ENCODE results near the gene ZBTB20.

The ZBTB20 gene

GRCh38 chr3:114799816-114800215 lies 347.3 kb downstream of the ZBTB20 start:
- no peak for DNase-seq (ENCODE audit: low read depth in 1 of 2, low spot score in 1 of 2)
- H3K27ac ChIP-seq (replicated peaks), result no peak overlapping the region
- TF ChIP-seq POLR2AphosphoS5 (IDR thresholded peaks at IDR 0.05; ENCODE audit: low read depth), result no peak
- TF ChIP-seq CTCF (IDR thresholded peaks at IDR 0.05; ENCODE audit: insufficient read depth, low read length), result no peak
- no peak for TF ChIP-seq SPI1 (IDR thresholded peaks at IDR 0.05; ENCODE audit: borderline replicate concordance, low read depth)
- TF ChIP-seq REST (IDR thresholded peaks at IDR 0.05; ENCODE audit: insufficient replicate concordance, low read depth), result no peak
- no peak overlapping the region for H3K4me3 ChIP-seq (replicated peaks; ENCODE audit: insufficient read depth, low read length)
- H3K27me3 ChIP-seq (ENCODE audit: insufficient read depth, poor library complexity, severe bottlenecking), result no peaks in the 10 kb centered on the region

- Histone ChIP-seq H3K27ac (replicated peaks) (no peak overlapping the region), H3K4me3 (replicated peaks; ENCODE audit: insufficient read depth, low read length) (no peak overlapping the region), H3K27me3 (ENCODE audit: insufficient read depth, poor library complexity, severe bottlenecking) (no peaks in the 10 kb centered on the region)
- TF ChIP-seq CTCF (IDR thresholded peaks at IDR 0.05; ENCODE audit: insufficient read depth, low read length) (no peak), REST (IDR thresholded peaks at IDR 0.05; ENCODE audit: insufficient replicate concordance, low read depth) (no peak), POLR2AphosphoS5 (IDR thresholded peaks at IDR 0.05; ENCODE audit: low read depth) (no peak)
- no peak for DNase-seq (ENCODE audit: low read depth in 1 of 2, low spot score in 1 of 2)
These were observed 350.3 kb downstream of the ZBTB20 start for GRCh38 chr3:114796796-114797195.

GRCh38 chr3:114794894-114795630 lies 352.0 kb downstream of the ZBTB20 start:
- DNase-seq (ENCODE audit: low read depth in 1 of 2, low spot score in 1 of 2), result no peak
- Histone ChIP-seq H3K27me3 (ENCODE audit: insufficient read depth, poor library complexity, severe bottlenecking) (no peaks in the 10 kb centered on the region), H3K27ac (replicated peaks) (no peak overlapping the region), H3K4me3 (replicated peaks; ENCODE audit: insufficient read depth, low read length) (no peak overlapping the region)
- TF ChIP-seq GABPA (IDR thresholded peaks at IDR 0.05; ENCODE audit: low read depth) (no peak), POLR2AphosphoS5 (IDR thresholded peaks at IDR 0.05; ENCODE audit: low read depth) (no peak), REST (IDR thresholded peaks at IDR 0.05; ENCODE audit: insufficient replicate concordance, low read depth) (no peak), CTCF (IDR thresholded peaks at IDR 0.05; ENCODE audit: insufficient read depth, low read length) (no peak), SPI1 (IDR thresholded peaks at IDR 0.05; ENCODE audit: borderline replicate concordance, low read depth) (no peak)
